Trophoblast cell (in vitro differentiated cells and primary cell): ENCODE results near the gene SLC5A10.

ENCODE experiments used
- DNase-seq, 2 donors: peaks; one replicate each; pipeline ENCODE4 v3.0.0-alpha.2; 2016
- H2AFZ ChIP-seq: 2 replicates; pipeline ENCODE4 v1.6.1; 2013; ENCODE audit warnings: low read length, moderate library complexity, mild to moderate bottlenecking; ENCODE audit not compliant: insufficient read depth, poor library complexity
- H2AK5ac ChIP-seq: 2 replicates; pipeline ENCODE4 v1.6.1; 2013; ENCODE audit warnings: mild to moderate bottlenecking, low read length
- H2BK120ac ChIP-seq: 2 replicates; pipeline ENCODE4 v1.6.1; 2013; ENCODE audit warnings: low read length, mild to moderate bottlenecking, moderate library complexity; ENCODE audit not compliant: insufficient read depth, poor library complexity
- H2BK12ac ChIP-seq: 2 replicates; pipeline ENCODE4 v1.6.1; 2013; ENCODE audit warnings: mild to moderate bottlenecking, low read length, moderate library complexity
- H2BK5ac ChIP-seq: 2 replicates; pipeline ENCODE4 v1.6.1; 2013; ENCODE audit warnings: low read length, low read depth, moderate library complexity, mild to moderate bottlenecking; ENCODE audit not compliant: poor library complexity
- H3K14ac ChIP-seq: 2 replicates; pipeline ENCODE4 v1.6.1; 2013; ENCODE audit warnings: mild to moderate bottlenecking, low read length
- H3K18ac ChIP-seq: 2 replicates; pipeline ENCODE4 v1.6.1; 2013; ENCODE audit warnings: mild to moderate bottlenecking, low read length
- H3K23ac ChIP-seq: 2 replicates; pipeline ENCODE4 v1.6.1; 2013; ENCODE audit warnings: low read length
- H3K27ac ChIP-seq: 2 replicates; pipeline ENCODE4 v1.5.1; 2013; ENCODE audit warnings: low read depth, mild to moderate bottlenecking, inconsistent platforms, low read length, moderate library complexity
- H3K27me3 ChIP-seq: 2 replicates; pipeline ENCODE4 v1.6.1; 2013; ENCODE audit warnings: inconsistent platforms, mild to moderate bottlenecking, low read length, moderate library complexity; ENCODE audit not compliant: insufficient read depth
- H3K36me3 ChIP-seq, 2 experiments: 1 replicate in 1 of 2; 2 replicates in 1 of 2; pipeline ENCODE4 v1.6.1; 2013; ENCODE audit warnings: low read length in 2 of 2, mild to moderate bottlenecking in 2 of 2, moderate library complexity in 1 of 2; ENCODE audit not compliant: insufficient read depth in 2 of 2, control insufficient read depth in 1 of 2
- H3K4ac ChIP-seq: 2 replicates; pipeline ENCODE4 v1.6.1; 2013; ENCODE audit warnings: low read depth, mild to moderate bottlenecking, low read length, moderate library complexity
- H3K4me1 ChIP-seq, 2 experiments: 1 replicate in 1 of 2; 2 replicates in 1 of 2; pipeline ENCODE4 v1.6.1; 2013; ENCODE audit warnings: low read length in 2 of 2, mild to moderate bottlenecking in 2 of 2, moderate library complexity in 1 of 2; ENCODE audit not compliant: insufficient read depth in 2 of 2, control insufficient read depth in 1 of 2
- H3K4me2 ChIP-seq: 2 replicates; pipeline ENCODE4 v1.6.1; 2013; ENCODE audit warnings: inconsistent platforms, mild to moderate bottlenecking, low read length, moderate library complexity
- H3K4me3 ChIP-seq: 2 replicates; pipeline ENCODE4 v1.5.1; 2013; ENCODE audit warnings: mild to moderate bottlenecking, low read depth, low read length, inconsistent platforms
- H3K79me1 ChIP-seq: one replicate; pipeline ENCODE4 v1.6.1; 2013; ENCODE audit warnings: low read length
- H3K79me2 ChIP-seq: 2 replicates; pipeline ENCODE4 v1.6.1; 2013; ENCODE audit warnings: low read length, mild to moderate bottlenecking; ENCODE audit not compliant: control insufficient read depth, insufficient read depth, poor library complexity
- H3K9ac ChIP-seq: 2 replicates; pipeline ENCODE4 v1.6.1; 2013; ENCODE audit warnings: mild to moderate bottlenecking, low read length
- H3K9me3 ChIP-seq: 2 replicates; pipeline ENCODE4 v1.6.1; 2013; ENCODE audit warnings: low read depth, mild to moderate bottlenecking, control low read depth, inconsistent platforms, low read length; ENCODE audit not compliant: insufficient read depth
- H4K12ac ChIP-seq: 2 replicates; pipeline ENCODE4 v1.6.1; 2013; ENCODE audit warnings: low read depth, mild to moderate bottlenecking, low read length, moderate library complexity
- H4K8ac ChIP-seq: 2 replicates; pipeline ENCODE4 v1.6.1; 2013; ENCODE audit warnings: low read depth, mild to moderate bottlenecking, low read length, moderate library complexity
- H4K91ac ChIP-seq: one replicate; pipeline ENCODE4 v1.6.1; 2013; ENCODE audit warnings: low read depth, mild to moderate bottlenecking, low read length, moderate library complexity
- WGBS: extraction: QIAGEN DNeasy Blood & Tissue Kit; methylation state at CpG from one replicate; pipeline ENCODE4 v1.1.7; 2013; ENCODE audit warnings: missing lambda C conversion rate; ENCODE audit not compliant: insufficient read length, insufficient coverage; ENCODE audit errors: extremely low coverage; 5-methylcytosine and 5-hydroxymethylcytosine counted together

Gene SLC5A10

DNA sequence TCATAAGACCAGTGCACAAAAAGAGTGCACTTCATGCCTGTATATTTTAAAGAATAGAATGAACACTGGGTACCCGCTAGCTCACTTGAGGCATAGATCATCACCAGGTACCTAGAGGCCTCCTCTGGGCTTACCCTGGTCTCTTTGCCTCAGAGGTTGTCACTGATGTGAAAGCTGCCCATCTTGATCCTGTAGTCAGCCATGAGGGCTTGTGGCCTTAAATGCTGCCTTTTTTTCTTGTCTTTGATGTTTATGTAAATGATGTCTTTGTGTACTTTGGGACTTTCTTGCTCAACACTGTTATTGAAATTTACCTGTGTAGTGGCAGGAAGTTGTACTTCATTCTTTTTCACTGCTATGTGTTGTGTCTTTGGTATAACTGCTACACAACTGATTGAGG is 26.8 kb upstream of the SLC5A10 start:
- H2BK12ac ChIP-seq, result no peak overlapping the region
- no peak overlapping the region for H2AK5ac ChIP-seq
- no peaks in the 10 kb centered on the region for H3K79me1 ChIP-seq
- no peak overlapping the region for H4K12ac ChIP-seq
- H3K27ac ChIP-seq, result no peak overlapping the region
- no peak overlapping the region for H4K91ac ChIP-seq
- H3K4me3 ChIP-seq, result no peak overlapping the region
- H3K9ac ChIP-seq, result no peak overlapping the region
- H2AFZ ChIP-seq, result no peak overlapping the region
- H3K79me2 ChIP-seq, result no peaks in the 10 kb centered on the region
- H3K14ac ChIP-seq, result no peak overlapping the region
- WGBS, result no CpG with 5 or more reads among the region's 1 CpG
- H3K9me3 ChIP-seq, result no peaks in the 10 kb centered on the region
- H4K8ac ChIP-seq, result no peak overlapping the region
- DNase-seq, result no peak
- H3K27me3 ChIP-seq, result no peaks in the 10 kb centered on the region
- H2BK120ac ChIP-seq, result no peak overlapping the region
- no peaks in the 10 kb centered on the region for H3K4me1 ChIP-seq
- H3K4ac ChIP-seq, result no peak overlapping the region
- H3K4me2 ChIP-seq, result no peak overlapping the region
- peaks cover 11 to 16% of the 10 kb centered on the region in 2 experiments for H3K36me3 ChIP-seq
- H3K18ac ChIP-seq, result no peak overlapping the region
- H3K23ac ChIP-seq, result no peak overlapping the region
- H2BK5ac ChIP-seq, result no peak overlapping the region

DNA sequence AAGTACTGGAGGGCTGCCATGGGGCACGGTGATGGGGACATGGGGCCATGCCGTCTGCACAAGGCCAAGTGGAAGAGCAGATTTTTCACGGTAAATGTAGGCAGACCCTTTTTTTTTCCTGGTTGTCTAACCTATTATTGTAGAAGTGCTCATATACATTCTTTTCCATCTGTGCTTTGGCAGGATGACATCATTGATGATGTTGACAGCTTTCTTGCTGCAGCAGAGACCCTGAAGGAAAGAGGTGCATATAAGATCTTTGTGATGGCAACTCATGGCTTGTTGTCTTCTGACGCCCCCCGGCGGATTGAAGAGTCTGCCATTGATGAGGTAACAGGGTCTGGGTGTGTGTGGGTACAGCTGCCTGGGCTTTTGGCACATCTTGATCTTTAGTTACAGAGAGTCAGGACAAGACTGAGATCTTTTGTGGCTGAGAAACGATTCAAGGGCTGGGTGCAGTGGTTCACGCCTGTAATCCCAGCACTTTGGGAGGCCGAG is 23.3 kb upstream of the SLC5A10 start:
- H3K4me1 ChIP-seq, result no peaks in the 10 kb centered on the region
- H2AK5ac ChIP-seq, result no peak overlapping the region
- no peak overlapping the region for H4K8ac ChIP-seq
- no peak for DNase-seq
- no peaks in the 10 kb centered on the region for H3K79me2 ChIP-seq
- H3K23ac ChIP-seq, result no peak overlapping the region
- H3K9me3 ChIP-seq, result no peaks in the 10 kb centered on the region
- H3K27ac ChIP-seq, result no peak overlapping the region
- H4K91ac ChIP-seq, result no peak overlapping the region
- H3K27me3 ChIP-seq, result no peaks in the 10 kb centered on the region
- H2AFZ ChIP-seq, result no peak overlapping the region
- no peak overlapping the region for H3K18ac ChIP-seq
- H2BK12ac ChIP-seq, result no peak overlapping the region
- H2BK120ac ChIP-seq, result no peak overlapping the region
- no CpG with 5 or more reads among the region's 9 CpGs for WGBS
- H3K79me1 ChIP-seq, result no peaks in the 10 kb centered on the region
- no peak overlapping the region for H3K4me2 ChIP-seq
- H3K9ac ChIP-seq, result no peak overlapping the region
- H3K36me3 ChIP-seq, result peaks cover 13 to 23% of the 10 kb centered on the region in 2 experiments
- no peak overlapping the region for H3K14ac ChIP-seq
- H3K4ac ChIP-seq, result no peak overlapping the region
- no peak overlapping the region for H2BK5ac ChIP-seq
- H3K4me3 ChIP-seq, result no peak overlapping the region
- no peak overlapping the region for H4K12ac ChIP-seq

DNA sequence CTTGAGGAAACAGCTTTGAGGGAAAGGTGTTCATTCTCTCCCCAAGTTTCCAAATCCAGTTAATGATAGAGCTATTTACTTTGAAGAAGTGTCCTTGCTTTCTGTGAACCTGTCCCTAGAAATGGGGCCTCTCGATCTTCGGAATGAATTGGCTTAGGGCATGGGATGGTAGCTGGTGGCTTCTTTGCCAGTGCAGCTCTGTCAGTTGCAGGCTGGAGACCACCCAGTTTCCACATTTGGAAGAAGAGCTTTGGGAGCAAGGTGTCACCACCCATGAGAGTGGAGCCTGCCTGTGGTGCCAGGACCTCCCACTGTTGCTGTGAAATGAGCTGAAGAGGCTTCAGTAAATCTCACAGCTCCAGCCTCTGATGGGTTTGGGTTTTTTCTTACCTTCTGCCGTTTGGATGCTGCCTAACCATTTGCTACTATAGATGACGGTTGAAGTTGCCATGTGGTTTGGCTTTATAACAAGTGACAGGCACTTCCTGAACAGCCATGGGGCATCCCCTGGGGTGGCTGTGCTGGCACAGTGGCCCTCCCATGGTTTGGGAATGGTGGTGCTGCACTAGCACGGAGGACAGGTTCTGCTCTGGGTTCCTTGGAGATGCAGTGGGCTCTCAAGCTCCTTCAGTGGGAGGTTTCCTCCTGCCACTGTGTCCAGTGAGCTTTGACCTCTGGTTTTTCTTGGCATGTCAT is 19.5 kb upstream of the SLC5A10 start:
- Histone ChIP-seq H4K8ac (no peak overlapping the region), H2BK120ac (no peak overlapping the region), H3K4ac (no peak overlapping the region), H4K91ac (no peak overlapping the region), H3K4me3 (no peak overlapping the region), H3K4me1 (no peaks in the 10 kb centered on the region), H3K9me3 (no peaks in the 10 kb centered on the region), H3K18ac (no peak overlapping the region), H4K12ac (no peak overlapping the region), H2AK5ac (no peak overlapping the region), H3K79me1 (no peaks in the 10 kb centered on the region), H2BK5ac (no peak overlapping the region), H3K36me3 (peaks cover 8 to 16% of the 10 kb centered on the region in 2 experiments), H3K9ac (no peak overlapping the region), H3K27ac (no peak overlapping the region), H2BK12ac (no peak overlapping the region), H3K14ac (no peak overlapping the region), H3K23ac (no peak overlapping the region), H3K79me2 (no peaks in the 10 kb centered on the region), H2AFZ (no peak overlapping the region), H3K4me2 (no peak overlapping the region), H3K27me3 (no peaks in the 10 kb centered on the region)
- DNase-seq, result no peak
- WGBS, result no CpG with 5 or more reads among the region's 5 CpGs

DNA sequence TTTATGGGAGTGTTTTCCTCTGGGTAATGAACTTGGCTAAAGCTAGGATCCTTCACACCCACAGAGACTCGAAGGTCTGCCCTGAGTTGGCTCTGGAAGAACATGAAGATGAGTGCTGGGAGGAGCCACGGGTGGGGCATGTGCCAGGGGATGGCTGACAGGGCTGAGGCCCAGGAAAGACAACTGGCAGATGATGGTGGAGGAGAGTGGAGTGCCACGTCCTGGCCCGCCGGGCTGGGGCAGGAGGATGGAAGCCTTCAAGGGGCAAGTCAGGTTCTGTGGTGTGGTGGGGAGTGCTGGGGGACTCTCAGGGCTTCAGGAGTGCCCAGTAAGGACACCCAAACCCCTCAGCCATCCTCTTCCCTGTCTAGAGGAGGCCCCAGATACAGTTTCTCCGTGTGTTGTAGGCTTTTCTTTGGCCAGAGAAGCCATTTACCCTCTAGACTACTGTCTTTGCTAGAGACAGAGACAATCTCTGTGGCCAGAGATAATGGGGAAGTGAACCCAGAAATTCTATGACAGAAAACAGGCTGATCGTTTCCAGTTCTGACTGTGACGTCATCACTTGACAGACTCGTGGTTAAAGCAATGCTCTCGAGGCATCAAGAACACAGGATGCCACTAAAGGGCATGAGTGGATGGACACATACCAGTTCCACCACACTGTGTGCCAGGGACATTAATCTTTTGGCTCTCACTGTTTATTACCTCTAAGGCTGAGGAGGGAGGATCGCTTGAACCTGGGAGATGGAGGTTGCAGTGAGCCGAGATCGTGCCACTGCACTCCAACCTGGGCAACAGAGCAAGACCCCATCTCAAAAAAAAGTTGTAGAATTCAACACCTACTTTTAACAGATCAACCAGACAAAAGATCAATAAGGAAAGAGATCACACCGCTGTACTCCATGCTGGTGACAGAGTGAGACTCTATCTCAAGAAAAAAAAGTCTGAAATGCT is 18.6 kb upstream of the SLC5A10 start:
- H3K79me1 ChIP-seq, result no peaks in the 10 kb centered on the region
- peaks cover 7 to 16% of the 10 kb centered on the region in 2 experiments for H3K36me3 ChIP-seq
- no peak overlapping the region for H2BK12ac ChIP-seq
- no peak overlapping the region for H3K27ac ChIP-seq
- no peak overlapping the region for H4K91ac ChIP-seq
- no peaks in the 10 kb centered on the region for H3K9me3 ChIP-seq
- H3K9ac ChIP-seq, result no peak overlapping the region
- H3K4me1 ChIP-seq, result no peaks in the 10 kb centered on the region
- H3K23ac ChIP-seq, result no peak overlapping the region
- no CpG with 5 or more reads among the region's 14 CpGs for WGBS
- H3K79me2 ChIP-seq, result no peaks in the 10 kb centered on the region
- H3K4me3 ChIP-seq, result no peak overlapping the region
- H3K4me2 ChIP-seq, result no peak overlapping the region
- no peak overlapping the region for H3K14ac ChIP-seq
- no peak overlapping the region for H4K8ac ChIP-seq
- no peak overlapping the region for H3K4ac ChIP-seq
- H3K18ac ChIP-seq, result no peak overlapping the region
- DNase-seq, result no peak
- no peak overlapping the region for H2BK5ac ChIP-seq
- H2AK5ac ChIP-seq, result no peak overlapping the region
- H4K12ac ChIP-seq, result no peak overlapping the region
- no peak overlapping the region for H2BK120ac ChIP-seq
- H2AFZ ChIP-seq, result no peak overlapping the region
- H3K27me3 ChIP-seq, result no peaks in the 10 kb centered on the region
